Epithelial cell of esophagus (primary cell): ENCODE data around the gene DHX34.
"Not testable (repeated sequence)": the region's sequence is repeated elsewhere in the genome, so short reads cannot be mapped to it uniquely, and the experiment has no call there.

ENCODE experiments used
- DNase-seq: peaks from one replicate; pipeline ENCODE4 v3.0.0; 2010; ENCODE audit warnings: low read depth
- H3K4me3 ChIP-seq: 2 replicates; pipeline ENCODE4 v1.5.1; 2011; ENCODE audit warnings: mild to moderate bottlenecking, low read length, control low read depth
- CTCF ChIP-seq: IDR thresholded peaks from 2 replicates; pipeline ENCODE4 v1.5.1; 2011; ENCODE audit warnings: low read depth, mild to moderate bottlenecking, low read length, control low read depth, inconsistent platforms; ENCODE audit not compliant: insufficient read depth; ENCODE audit errors: missing control alignments

DHX34 gene

GRCh38 chr19:47330466-47330869 is 18.6 kb upstream of the DHX34 start:
- TF ChIP-seq CTCF, result no peak
- no peak overlapping the region for H3K4me3 ChIP-seq
- peak; percentile 35 for DNase-seq

- DNase-seq, result no peak
- no peak for TF ChIP-seq CTCF
- no peak overlapping the region for H3K4me3 ChIP-seq
Observed at GRCh38 chr19:47331490-47331889, 17.6 kb upstream of the DHX34 start.

- no peak for DNase-seq
- no peak for TF ChIP-seq CTCF
- H3K4me3 ChIP-seq, result no peak within 1 kb of the TSS
Observed at GRCh38 chr19:47331931-47332547, 17.1 kb upstream of the DHX34 start, which contains the start of gene C5AR2. Gene C5AR2 (plus strand): TSS chr19:47332175. CDS start chr19:47340800, 8,625 bp downstream.

- not testable (repeated sequence) for DNase-seq, H3K4me3 ChIP-seq
Observed at GRCh38 chr19:47336765-47337718, 12.1 kb upstream of the DHX34 start.

GRCh38 chr19:47339196-47339880 is 9.8 kb upstream of the DHX34 start:
- no peak for DNase-seq
- no peak for TF ChIP-seq CTCF
- no peak overlapping the region for H3K4me3 ChIP-seq

- H3K4me3 ChIP-seq, result no peak overlapping the region
- DNase-seq, result no peak
- TF ChIP-seq CTCF, result no peak
Observed at GRCh38 chr19:47340477-47341208, 8.5 kb upstream of the DHX34 start.
